ENCODE measurements around the gene IKZF4.

Gene IKZF4

DNA sequence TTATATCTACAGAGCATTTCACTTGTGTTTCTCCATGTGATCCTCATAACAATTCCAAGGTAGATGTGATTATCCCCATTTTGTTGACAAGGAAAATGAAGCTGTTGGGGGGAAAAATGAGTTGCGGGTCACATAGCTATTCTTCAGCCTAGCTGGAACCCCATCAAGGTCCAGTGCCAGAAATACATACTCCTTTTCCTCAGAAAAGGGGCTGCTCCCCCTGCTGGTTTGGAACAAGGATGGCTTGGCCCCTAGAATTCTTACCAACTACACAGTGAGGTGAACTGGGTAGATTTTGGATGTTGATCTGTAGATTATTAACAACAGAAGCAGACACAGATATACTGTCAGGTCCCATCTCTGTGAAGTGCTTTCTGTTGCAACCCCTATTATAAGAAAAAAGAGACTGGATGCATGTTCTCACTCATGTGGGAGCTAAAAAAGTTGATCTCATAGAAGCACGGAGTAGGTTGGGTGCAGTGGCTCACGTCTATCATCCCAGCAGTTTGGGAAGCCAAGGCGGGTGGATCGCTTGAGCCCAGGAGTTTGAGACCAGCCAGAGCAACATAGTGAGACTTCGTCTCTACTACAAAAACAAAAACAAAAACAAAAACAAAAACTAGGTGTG, 8.9 kb downstream of the IKZF4 start:
- no peaks in the 10 kb centered on the region for H3K9me3 ChIP-seq (ENCODE audit: severe bottlenecking)
- H3K36me3 ChIP-seq = peaks cover 47% of the 10 kb centered on the region
- H3K27ac ChIP-seq = no peak overlapping the region
- DNase-seq = peak; percentile 59
- TF ChIP-seq, protein P1, sequence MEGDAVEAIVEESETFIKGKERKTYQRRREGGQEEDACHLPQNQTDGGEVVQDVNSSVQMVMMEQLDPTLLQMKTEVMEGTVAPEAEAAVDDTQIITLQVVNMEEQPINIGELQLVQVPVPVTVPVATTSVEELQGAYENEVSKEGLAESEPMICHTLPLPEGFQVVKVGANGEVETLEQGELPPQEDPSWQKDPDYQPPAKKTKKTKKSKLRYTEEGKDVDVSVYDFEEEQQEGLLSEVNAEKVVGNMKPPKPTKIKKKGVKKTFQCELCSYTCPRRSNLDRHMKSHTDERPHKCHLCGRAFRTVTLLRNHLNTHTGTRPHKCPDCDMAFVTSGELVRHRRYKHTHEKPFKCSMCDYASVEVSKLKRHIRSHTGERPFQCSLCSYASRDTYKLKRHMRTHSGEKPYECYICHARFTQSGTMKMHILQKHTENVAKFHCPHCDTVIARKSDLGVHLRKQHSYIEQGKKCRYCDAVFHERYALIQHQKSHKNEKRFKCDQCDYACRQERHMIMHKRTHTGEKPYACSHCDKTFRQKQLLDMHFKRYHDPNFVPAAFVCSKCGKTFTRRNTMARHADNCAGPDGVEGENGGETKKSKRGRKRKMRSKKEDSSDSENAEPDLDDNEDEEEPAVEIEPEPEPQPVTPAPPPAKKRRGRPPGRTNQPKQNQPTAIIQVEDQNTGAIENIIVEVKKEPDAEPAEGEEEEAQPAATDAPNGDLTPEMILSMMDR (IDR thresholded peaks at IDR 0.05; ENCODE audit: low read depth, low read length) = peak; percentile 66
- H3K27me3 ChIP-seq (ENCODE audit: insufficient read depth, low read depth, severe bottlenecking) = no peaks in the 10 kb centered on the region
- H3K4me3 ChIP-seq (ENCODE audit: low read depth, low read length) = no peak overlapping the region

DNA sequence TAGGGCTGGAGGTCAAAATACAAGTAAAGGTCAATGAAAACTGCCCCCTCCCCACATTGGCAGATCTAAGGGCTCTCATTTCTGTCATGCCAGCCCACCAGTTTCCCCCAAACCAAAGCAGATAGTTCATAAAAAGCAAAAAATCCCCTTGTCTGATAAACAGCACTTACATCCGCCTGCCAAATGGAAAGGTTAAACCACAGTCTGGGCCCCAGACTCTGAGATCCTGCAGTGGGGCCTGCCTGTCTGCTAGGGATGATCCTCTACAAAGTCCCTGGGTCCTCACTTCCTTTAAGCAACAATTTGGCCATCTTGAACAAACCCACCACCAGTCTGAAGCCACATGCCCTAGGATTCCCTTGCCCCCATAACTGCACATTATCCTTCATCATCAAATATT, 11.1 kb downstream of the IKZF4 start:
- TF ChIP-seq, protein P1 (IDR thresholded peaks at IDR 0.05; ENCODE audit: low read depth, low read length) = no peak
- no peak for DNase-seq
- Histone ChIP-seq H3K27ac (no peak overlapping the region), H3K27me3 (ENCODE audit: insufficient read depth, low read depth, severe bottlenecking) (no peaks in the 10 kb centered on the region), H3K36me3 (peaks cover 46% of the 10 kb centered on the region), H3K9me3 (ENCODE audit: severe bottlenecking) (no peaks in the 10 kb centered on the region), H3K4me3 (ENCODE audit: low read depth, low read length) (no peak overlapping the region)

DNA sequence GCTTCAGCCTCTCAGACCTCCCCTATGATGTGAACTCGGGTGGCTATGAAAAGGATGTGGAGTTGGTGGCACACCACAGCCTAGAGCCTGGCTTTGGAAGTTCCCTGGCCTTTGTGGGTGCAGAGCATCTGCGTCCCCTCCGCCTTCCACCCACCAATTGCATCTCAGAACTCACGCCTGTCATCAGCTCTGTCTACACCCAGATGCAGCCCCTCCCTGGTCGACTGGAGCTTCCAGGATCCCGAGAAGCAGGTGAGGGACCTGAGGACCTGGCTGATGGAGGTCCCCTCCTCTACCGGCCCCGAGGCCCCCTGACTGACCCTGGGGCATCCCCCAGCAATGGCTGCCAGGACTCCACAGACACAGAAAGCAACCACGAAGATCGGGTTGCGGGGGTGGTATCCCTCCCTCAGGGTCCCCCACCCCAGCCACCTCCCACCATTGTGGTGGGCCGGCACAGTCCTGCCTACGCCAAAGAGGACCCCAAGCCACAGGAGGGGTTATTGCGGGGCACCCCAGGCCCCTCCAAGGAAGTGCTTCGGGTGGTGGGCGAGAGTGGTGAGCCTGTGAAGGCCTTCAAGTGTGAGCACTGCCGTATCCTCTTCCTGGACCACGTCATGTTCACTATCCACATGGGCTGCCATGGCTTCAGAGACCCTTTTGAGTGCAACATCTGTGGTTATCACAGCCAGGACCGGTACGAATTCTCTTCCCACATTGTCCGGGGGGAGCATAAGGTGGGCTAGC, 13.9 kb downstream of the IKZF4 start:
- Histone ChIP-seq H3K4me3 (ENCODE audit: low read depth, low read length) (no peak overlapping the region), H3K27ac (no peak overlapping the region), H3K36me3 (peaks cover 32% of the 10 kb centered on the region), H3K9me3 (ENCODE audit: severe bottlenecking) (no peaks in the 10 kb centered on the region), H3K27me3 (ENCODE audit: insufficient read depth, low read depth, severe bottlenecking) (no peaks in the 10 kb centered on the region)
- TF ChIP-seq, protein P1 (IDR thresholded peaks at IDR 0.05; ENCODE audit: low read depth, low read length) = no peak
- DNase-seq = no peak

DNA sequence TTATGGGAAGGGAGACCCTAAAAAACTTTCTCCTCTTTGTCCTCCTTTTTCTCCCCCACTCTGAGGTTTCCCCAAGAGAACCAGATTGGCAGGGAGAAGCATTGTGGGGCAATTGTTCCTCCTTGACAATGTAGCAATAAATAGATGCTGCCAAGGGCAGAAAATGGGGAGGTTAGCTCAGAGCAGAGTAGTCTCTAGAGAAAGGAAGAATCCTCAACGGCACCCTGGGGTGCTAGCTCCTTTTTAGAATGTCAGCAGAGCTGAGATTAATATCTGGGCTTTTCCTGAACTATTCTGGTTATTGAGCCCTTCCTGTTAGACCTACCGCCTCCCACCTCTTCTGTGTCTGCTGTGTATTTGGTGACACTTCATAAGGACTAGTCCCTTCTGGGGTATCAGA, 16.3 kb downstream of the IKZF4 start:
- no peak for DNase-seq
- TF ChIP-seq, protein P1 (IDR thresholded peaks at IDR 0.05; ENCODE audit: low read depth, low read length) = no peak
- no peak overlapping the region for H3K27ac ChIP-seq
- H3K9me3 ChIP-seq (ENCODE audit: severe bottlenecking) = no peaks in the 10 kb centered on the region
- H3K36me3 ChIP-seq = peaks cover 33% of the 10 kb centered on the region
- H3K4me3 ChIP-seq (ENCODE audit: low read depth, low read length) = no peak overlapping the region
- no peaks in the 10 kb centered on the region for H3K27me3 ChIP-seq (ENCODE audit: insufficient read depth, low read depth, severe bottlenecking)

DNA sequence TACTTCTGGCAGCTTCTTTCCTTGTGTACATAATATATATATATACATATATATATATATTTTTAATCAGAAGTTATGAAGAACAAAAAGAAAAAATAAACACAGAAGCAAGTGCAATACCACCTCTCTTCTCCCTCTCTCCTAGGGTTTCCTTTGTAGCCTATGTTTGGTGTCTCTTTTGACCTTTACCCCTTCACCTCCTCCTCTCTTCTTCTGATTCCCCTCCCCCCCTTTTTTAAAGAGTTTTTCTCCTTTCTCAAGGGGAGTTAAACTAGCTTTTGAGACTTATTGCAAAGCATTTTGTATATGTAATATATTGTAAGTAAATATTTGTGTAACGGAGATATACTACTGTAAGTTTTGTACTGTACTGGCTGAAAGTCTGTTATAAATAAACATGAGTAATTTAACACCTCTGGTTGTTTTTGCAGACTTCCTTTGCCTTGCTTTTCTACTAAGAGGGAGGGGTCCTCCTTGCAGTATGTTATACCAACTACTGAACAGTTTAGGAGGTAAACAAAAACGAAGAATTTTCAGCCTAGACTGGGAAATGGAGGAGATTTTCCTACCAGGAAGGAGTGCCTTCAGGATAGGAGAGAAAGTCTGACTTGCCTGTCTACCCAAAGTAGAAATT, 17.3 kb downstream of the IKZF4 start:
- Histone ChIP-seq H3K36me3 (peaks cover 34% of the 10 kb centered on the region), H3K9me3 (ENCODE audit: severe bottlenecking) (no peaks in the 10 kb centered on the region), H3K4me3 (ENCODE audit: low read depth, low read length) (no peak overlapping the region), H3K27me3 (ENCODE audit: insufficient read depth, low read depth, severe bottlenecking) (no peaks in the 10 kb centered on the region), H3K27ac (no peak overlapping the region)
- DNase-seq = no peak
- TF ChIP-seq, protein P1 (IDR thresholded peaks at IDR 0.05; ENCODE audit: low read depth, low read length) = no peak
